T-helper 2 cell treated with Interferon-gamma antibody and Interleukin-4, amounts not matched to agents 5 μg/mL and 100 μg/mL, for 36 hours (primary cell): ENCODE data around the gene MAP4K5.

ENCODE experiments used
- DNase-seq: peaks from one replicate; pipeline ENCODE4 v3.0.0; 2021; ENCODE audit warnings: low spot score
- H3K27ac Mint-ChIP-seq: one replicate; pipeline ENCODE4 v1.8.0; 2021; ENCODE audit warnings: mild to moderate bottlenecking, mixed read lengths
- H3K27me3 Mint-ChIP-seq: one replicate; pipeline ENCODE4 v1.8.0; 2021; ENCODE audit warnings: low read depth, mixed read lengths
- H3K36me3 Mint-ChIP-seq: one replicate; pipeline ENCODE4 v1.8.0; 2021; ENCODE audit warnings: low read depth, mixed read lengths
- H3K4me1 Mint-ChIP-seq: one replicate; pipeline ENCODE4 v1.8.0; 2021; ENCODE audit warnings: low read depth, mixed read lengths
- H3K4me3 Mint-ChIP-seq: one replicate; pipeline ENCODE4 v1.8.0; 2022; ENCODE audit warnings: mild to moderate bottlenecking, moderate library complexity, mixed read lengths
- H3K9me3 Mint-ChIP-seq: one replicate; pipeline ENCODE4 v1.8.0; 2021; ENCODE audit warnings: mixed read lengths

MAP4K5 gene

DNA sequence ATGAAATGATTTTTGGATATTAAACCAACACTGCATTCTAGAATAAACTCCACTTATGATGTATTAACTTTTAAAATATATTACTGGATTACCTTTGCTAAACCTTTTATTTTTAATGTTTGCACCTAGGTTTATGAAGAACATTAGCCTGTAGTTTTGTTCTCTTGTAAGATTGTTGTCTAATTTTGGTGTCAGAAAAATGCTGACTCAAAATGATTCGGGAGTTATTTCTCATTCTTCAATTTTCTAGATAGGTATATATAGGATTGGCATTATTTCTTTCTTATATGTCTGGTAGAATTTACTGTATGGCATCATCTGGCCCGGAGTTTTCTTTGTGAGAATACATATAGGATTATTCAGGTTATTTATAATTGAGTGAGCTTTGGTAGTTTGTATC is 54.6 kb downstream of the MAP4K5 start:
- H3K4me3 Mint-ChIP-seq = no peak overlapping the region
- H3K9me3 Mint-ChIP-seq = peaks cover 43% of the 10 kb centered on the region
- peaks cover 45% of the 10 kb centered on the region for H3K36me3 Mint-ChIP-seq
- no peak overlapping the region for H3K27ac Mint-ChIP-seq
- no peaks in the 10 kb centered on the region for H3K4me1 Mint-ChIP-seq
- no peak for DNase-seq
- no peaks in the 10 kb centered on the region for H3K27me3 Mint-ChIP-seq

- DNase-seq = no peak
- H3K27me3 Mint-ChIP-seq = no peaks in the 10 kb centered on the region
- peaks cover 56% of the 10 kb centered on the region for H3K36me3 Mint-ChIP-seq
- H3K27ac Mint-ChIP-seq = no peak overlapping the region
- no peak overlapping the region for H3K4me3 Mint-ChIP-seq
- H3K9me3 Mint-ChIP-seq = peaks cover 56% of the 10 kb centered on the region
- no peaks in the 10 kb centered on the region for H3K4me1 Mint-ChIP-seq
Observed at GRCh38 chr14:50476134-50476533, 56.2 kb downstream of the MAP4K5 start.

DNA sequence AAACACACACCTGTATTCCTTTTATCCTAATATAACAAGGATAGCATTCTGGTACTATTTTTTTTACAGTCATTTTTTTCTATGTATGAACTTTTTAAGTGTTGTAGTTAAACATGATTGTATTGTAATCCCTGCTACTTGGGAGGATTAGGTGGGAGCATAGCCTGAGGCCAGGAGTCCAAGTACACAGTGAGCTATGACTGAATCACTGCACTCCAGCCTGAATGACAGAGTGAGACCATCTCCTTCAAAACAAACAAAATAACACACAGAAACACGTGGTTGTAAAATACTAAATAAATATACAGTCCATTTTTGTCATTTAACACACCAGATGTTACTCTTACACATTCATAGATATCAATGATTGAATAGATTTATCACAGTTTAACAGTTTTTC is 56.9 kb downstream of the MAP4K5 start:
- Mint-ChIP-seq H3K36me3 (peaks cover 62% of the 10 kb centered on the region), H3K4me3 (no peak overlapping the region), H3K9me3 (peaks cover 63% of the 10 kb centered on the region), H3K27me3 (no peaks in the 10 kb centered on the region), H3K27ac (no peak overlapping the region), H3K4me1 (no peaks in the 10 kb centered on the region)
- no peak for DNase-seq

DNA sequence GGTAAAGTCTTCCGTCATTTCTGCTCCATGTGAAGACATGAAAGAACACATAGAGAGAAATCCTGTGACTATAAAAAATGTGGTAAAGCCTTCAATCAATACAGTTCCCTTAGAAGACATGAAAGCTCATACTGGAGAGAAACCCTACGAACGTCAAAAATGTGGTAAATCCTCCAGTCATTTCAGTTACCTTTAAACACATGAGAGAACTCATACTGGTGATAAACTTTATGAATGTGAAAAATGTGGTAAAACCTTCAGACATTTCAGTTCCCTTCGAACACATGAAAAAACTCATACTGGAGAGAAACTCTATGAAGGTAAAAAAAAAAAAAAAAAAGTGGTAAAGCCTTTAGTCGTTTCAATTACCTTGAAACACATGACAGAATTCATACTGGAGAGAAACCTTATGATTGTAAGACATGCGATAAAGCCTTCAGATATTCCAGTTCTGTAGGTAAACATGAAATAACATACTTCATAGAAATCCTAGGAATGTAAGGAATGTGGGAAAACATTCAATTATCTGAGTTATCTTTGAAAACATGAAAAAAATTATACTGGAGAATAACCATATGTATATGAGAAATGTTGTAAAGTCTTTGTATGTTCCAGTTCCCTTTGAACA is 60.4 kb downstream of the MAP4K5 start:
- H3K4me1 Mint-ChIP-seq = peaks cover 3% of the 10 kb centered on the region
- H3K36me3 Mint-ChIP-seq = peaks cover 74% of the 10 kb centered on the region
- no peak for DNase-seq
- no peak overlapping the region for H3K27ac Mint-ChIP-seq
- no peak overlapping the region for H3K4me3 Mint-ChIP-seq
- H3K27me3 Mint-ChIP-seq = no peaks in the 10 kb centered on the region
- H3K9me3 Mint-ChIP-seq = peaks cover 69% of the 10 kb centered on the region

DNA sequence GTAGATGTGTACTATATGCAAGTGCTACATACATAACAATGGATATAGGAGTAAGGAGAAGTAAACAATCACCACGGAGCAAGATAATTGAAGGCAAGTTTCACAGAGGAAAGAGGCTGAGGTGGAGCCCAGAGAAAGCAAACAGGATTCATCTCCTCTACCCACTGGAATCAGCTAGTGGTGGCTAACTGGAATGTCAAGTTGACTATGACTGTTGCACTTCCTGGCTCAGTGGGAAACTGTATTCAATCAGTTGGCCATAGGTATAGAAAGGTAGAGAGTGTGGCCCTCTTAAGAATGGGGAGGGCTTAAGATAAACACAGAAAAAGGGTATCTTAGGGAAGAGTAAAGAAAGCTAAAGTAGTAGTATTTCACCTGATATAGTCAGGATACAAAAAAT is 62.4 kb downstream of the MAP4K5 start:
- Mint-ChIP-seq H3K27me3 (no peaks in the 10 kb centered on the region), H3K4me1 (peaks cover 3% of the 10 kb centered on the region), H3K9me3 (peaks cover 71% of the 10 kb centered on the region), H3K4me3 (no peak overlapping the region), H3K36me3 (peaks cover 77% of the 10 kb centered on the region), H3K27ac (no peak overlapping the region)
- DNase-seq = no peak

DNA sequence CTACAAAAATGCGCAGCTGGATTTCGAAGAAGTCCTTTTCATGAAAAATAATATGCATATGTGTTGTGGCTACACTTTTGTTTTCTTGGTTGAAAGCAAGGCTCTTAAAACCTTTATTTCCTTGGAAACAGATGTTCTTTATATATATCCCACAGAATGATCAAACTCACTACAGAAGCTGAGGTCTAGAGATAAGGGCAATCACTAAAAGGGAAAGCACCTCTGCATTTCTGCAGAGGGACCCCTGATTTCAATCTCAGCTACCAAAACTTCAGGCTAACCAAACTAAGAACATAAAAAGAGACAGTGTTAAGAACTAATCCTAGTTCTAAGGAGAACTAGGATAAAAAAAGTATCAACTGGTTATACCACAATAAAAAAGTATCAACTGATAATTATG is 70.3 kb downstream of the MAP4K5 start:
- Mint-ChIP-seq H3K27ac (no peak overlapping the region), H3K4me3 (no peak overlapping the region)

GRCh38 chr14:50453869-50454268 is 78.5 kb downstream of the MAP4K5 start:
- Mint-ChIP-seq H3K4me3 (no peak overlapping the region), H3K27me3 (no peaks in the 10 kb centered on the region), H3K4me1 (no peaks in the 10 kb centered on the region), H3K27ac (no peak overlapping the region), H3K36me3 (peaks cover 17% of the 10 kb centered on the region), H3K9me3 (no peaks in the 10 kb centered on the region)
- DNase-seq = no peak

More for the DNA sequence above, 70.3 kb downstream of the MAP4K5 start:
- H3K36me3 Mint-ChIP-seq = peaks cover 19% of the 10 kb centered on the region
- peaks cover 2% of the 10 kb centered on the region for H3K4me1 Mint-ChIP-seq
- DNase-seq = no peak
- H3K27me3 Mint-ChIP-seq = no peaks in the 10 kb centered on the region
- H3K9me3 Mint-ChIP-seq = peaks cover 5% of the 10 kb centered on the region

DNA sequence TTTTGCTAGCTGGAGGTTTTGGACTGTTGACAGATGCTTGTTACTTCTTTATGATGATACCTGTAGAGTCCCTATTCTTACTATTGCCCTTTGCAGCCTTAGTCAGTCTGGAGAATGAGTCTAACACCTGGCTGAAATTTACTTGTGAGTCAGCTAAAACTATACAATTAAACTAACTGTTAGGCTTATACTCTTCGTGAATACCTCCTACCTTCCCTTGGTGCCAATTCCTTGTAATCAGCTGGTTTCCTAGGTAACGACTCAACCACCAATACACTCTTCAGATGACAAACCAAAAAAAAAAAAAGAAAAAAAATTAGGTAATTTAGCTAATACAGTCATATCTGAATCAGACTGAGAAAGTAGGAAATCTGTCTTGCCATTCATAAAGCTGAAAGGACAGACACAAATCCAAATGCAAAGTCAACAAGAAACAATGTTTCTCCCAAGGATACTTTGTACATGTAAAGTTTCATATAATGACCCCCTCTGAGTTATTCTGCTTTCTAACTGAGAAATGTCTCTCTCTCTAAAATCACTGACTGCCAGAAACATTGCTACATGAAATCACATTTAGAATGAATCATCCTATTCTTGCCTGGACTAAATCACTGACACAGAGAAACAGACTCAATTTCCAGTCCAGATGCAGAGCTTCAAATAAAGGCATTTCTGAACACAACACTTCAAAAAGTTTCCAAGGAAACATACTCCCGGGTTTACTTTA is 79.2 kb downstream of the MAP4K5 start:
- H3K27ac Mint-ChIP-seq = no peak overlapping the region
- H3K4me3 Mint-ChIP-seq = no peak overlapping the region
- no peaks in the 10 kb centered on the region for H3K27me3 Mint-ChIP-seq

DNA sequence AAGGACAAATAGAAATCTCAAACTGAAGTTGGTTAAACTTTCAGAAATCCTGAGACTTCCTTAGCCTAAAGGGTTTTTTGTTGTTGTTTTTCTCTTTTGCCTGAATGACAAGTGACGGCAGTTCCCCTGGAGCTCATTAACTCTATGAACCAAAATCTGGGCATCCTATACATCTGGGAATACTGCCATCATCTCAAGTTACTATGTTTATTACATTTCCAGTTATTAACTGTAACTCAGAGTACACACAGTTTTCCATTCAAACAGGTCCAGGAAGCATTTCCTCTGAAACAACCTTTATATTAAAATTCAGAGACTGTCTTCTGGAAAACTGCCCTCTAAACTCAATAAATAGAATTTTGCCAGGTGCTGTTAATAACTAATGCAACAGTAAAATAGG is 80.1 kb downstream of the MAP4K5 start:
- DNase-seq = no peak
- Mint-ChIP-seq H3K27ac (no peak overlapping the region), H3K4me3 (no peak overlapping the region), H3K9me3 (no peaks in the 10 kb centered on the region), H3K36me3 (peaks cover 17% of the 10 kb centered on the region), H3K4me1 (no peaks in the 10 kb centered on the region), H3K27me3 (no peaks in the 10 kb centered on the region)

More for the DNA sequence above, 79.2 kb downstream of the MAP4K5 start:
- Mint-ChIP-seq H3K9me3 (no peaks in the 10 kb centered on the region), H3K36me3 (peaks cover 17% of the 10 kb centered on the region), H3K4me1 (no peaks in the 10 kb centered on the region)
- DNase-seq = no peak

- no peaks in the 10 kb centered on the region for H3K9me3 Mint-ChIP-seq
- no peaks in the 10 kb centered on the region for H3K4me1 Mint-ChIP-seq
- no peak for DNase-seq
- H3K4me3 Mint-ChIP-seq = no peak overlapping the region
- no peaks in the 10 kb centered on the region for H3K27me3 Mint-ChIP-seq
- H3K36me3 Mint-ChIP-seq = peaks cover 19% of the 10 kb centered on the region
- H3K27ac Mint-ChIP-seq = no peak overlapping the region
Observed at GRCh38 chr14:50451854-50452253, 80.5 kb downstream of the MAP4K5 start.

DNA sequence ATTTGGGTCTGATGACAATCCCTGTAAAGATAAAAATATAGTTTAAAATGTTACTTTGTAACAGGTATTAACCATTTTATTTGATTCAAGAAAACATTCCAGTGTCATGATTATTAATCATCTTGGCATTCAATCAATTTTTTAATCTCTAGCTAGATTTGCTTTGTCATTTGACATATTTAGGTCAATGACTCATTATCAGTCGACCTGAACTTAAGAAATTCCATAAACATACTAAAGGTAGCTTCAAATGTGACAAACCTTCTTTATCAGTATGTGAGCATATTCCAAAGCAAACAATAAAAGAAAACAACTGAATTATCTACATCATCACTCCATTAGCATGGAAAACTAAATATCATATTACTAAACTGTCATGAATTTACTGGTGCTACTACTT is 84.9 kb downstream of the MAP4K5 start:
- Mint-ChIP-seq H3K27ac (no peak overlapping the region), H3K36me3 (peaks cover 10% of the 10 kb centered on the region), H3K4me1 (no peaks in the 10 kb centered on the region), H3K27me3 (no peaks in the 10 kb centered on the region), H3K4me3 (no peak overlapping the region), H3K9me3 (no peaks in the 10 kb centered on the region)
- DNase-seq = no peak

- no peak overlapping the region for H3K4me3 Mint-ChIP-seq
- H3K27me3 Mint-ChIP-seq = no peaks in the 10 kb centered on the region
- peaks cover 12% of the 10 kb centered on the region for H3K9me3 Mint-ChIP-seq
- no peaks in the 10 kb centered on the region for H3K4me1 Mint-ChIP-seq
- peaks cover 34% of the 10 kb centered on the region for H3K36me3 Mint-ChIP-seq
- no peak for DNase-seq
- no peak overlapping the region for H3K27ac Mint-ChIP-seq
Observed at GRCh38 chr14:50434528-50434927, 97.8 kb downstream of the MAP4K5 start.

DNA sequence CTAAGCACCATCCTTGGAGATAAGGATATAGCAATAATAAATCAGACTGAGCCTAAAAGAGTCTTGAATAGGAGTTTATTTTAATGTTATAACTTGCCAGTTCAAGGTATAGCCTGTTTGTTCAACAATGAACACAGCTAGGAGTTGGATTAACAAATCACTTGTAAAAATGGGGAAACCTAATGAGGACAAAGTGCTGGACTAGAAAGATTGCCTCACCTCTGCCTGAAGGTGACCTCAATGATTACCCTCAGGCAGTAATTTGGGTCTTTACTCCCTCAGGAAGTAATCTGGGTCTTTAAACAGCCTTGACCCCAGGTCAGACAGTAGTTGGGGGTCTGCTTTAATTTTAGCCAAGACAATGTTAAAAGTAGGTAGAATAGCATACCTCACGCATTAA is 100.2 kb downstream of the MAP4K5 start:
- no peaks in the 10 kb centered on the region for H3K4me1 Mint-ChIP-seq
- no peaks in the 10 kb centered on the region for H3K27me3 Mint-ChIP-seq
- no peak for DNase-seq
- H3K27ac Mint-ChIP-seq = no peak overlapping the region
- peaks cover 5% of the 10 kb centered on the region for H3K9me3 Mint-ChIP-seq
- no peak overlapping the region for H3K4me3 Mint-ChIP-seq
- H3K36me3 Mint-ChIP-seq = peaks cover 28% of the 10 kb centered on the region

GRCh38 chr14:50425816-50426215 is 106.6 kb downstream of the MAP4K5 start:
- H3K27me3 Mint-ChIP-seq = no peaks in the 10 kb centered on the region
- H3K4me1 Mint-ChIP-seq = no peaks in the 10 kb centered on the region
- H3K27ac Mint-ChIP-seq = no peak overlapping the region
- H3K4me3 Mint-ChIP-seq = no peak overlapping the region
- no peak for DNase-seq
- H3K36me3 Mint-ChIP-seq = peaks cover 7% of the 10 kb centered on the region
- no peaks in the 10 kb centered on the region for H3K9me3 Mint-ChIP-seq

DNA sequence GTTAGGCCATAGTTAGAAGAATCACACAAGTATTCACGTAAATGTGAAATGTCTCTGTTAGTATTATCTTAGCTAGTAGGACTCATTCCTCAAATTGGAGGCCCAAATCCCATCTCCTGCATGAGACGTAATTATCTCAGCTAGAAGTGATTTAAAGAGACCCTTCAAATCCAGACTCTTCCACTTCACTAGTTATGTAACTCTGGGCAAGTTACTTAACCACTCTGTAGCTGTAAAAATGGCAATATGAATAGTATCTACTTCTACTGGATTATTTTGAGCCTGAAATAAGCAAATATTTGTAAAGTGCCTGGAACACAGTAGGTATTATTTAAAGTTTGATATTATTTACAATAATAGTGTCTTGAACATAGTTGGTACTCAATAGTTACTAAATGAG is 107.3 kb downstream of the MAP4K5 start:
- Mint-ChIP-seq H3K36me3 (peaks cover 7% of the 10 kb centered on the region), H3K4me3 (no peak overlapping the region), H3K4me1 (no peaks in the 10 kb centered on the region)

More for the DNA sequence above, 107.3 kb downstream of the MAP4K5 start:
- no peak for DNase-seq
- Mint-ChIP-seq H3K27me3 (no peaks in the 10 kb centered on the region), H3K9me3 (no peaks in the 10 kb centered on the region), H3K27ac (no peak overlapping the region)
